CD4-positive, alpha-beta T cell (primary cell): ENCODE data around the gene DCLRE1B. TPM values are rescaled to one million over a fixed set of nuclear protein-coding genes. Genes with fewer than 3 reads are reported as not detected.

Source experiments
- ATAC-seq: fragments of 200-7000 bp; cut with Tn5 transposase; one replicate; pipeline ENCODE4 v1.10.0; 2022; ENCODE audit warnings: mild to moderate bottlenecking; ENCODE audit not compliant: poor library complexity
- CTCF ChIA-PET: fragments of 350-600 bp; sonication (Branson Sonifier 250); formaldehyde crosslinking; loops from one replicate; lab custom pipeline; 2021; ENCODE audit warnings: antibody characterized with exemption, inconsistent platforms; lab: Charles Lee
- POLR2A ChIA-PET: fragments of 350-600 bp; sonication (Branson Sonifier 250); formaldehyde crosslinking; loops from one replicate; lab custom pipeline; 2021; ENCODE audit warnings: antibody characterized with exemption, inconsistent platforms; lab: Charles Lee
- DNase-seq, 14 experiments: peaks; one replicate each; pipeline ENCODE4 v3.0.0-alpha.2; 2013 to 2020; ENCODE audit warnings: mixed read lengths in 2 of 14
- H3K27ac ChIP-seq, 2 donors: one replicate each; pipeline versions ENCODE4 v1.5.1 to v1.7.0; 2013; ENCODE audit warnings: low read length in 2 of 2, low read depth in 1 of 2, mild to moderate bottlenecking in 1 of 2
- H3K27me3 ChIP-seq, 2 experiments: 1 replicate in 1 of 2; 2 replicates in 1 of 2; pipeline versions ENCODE4 v1.6.1 to v1.7.0; 2013; ENCODE audit warnings: low read length in 2 of 2, control low read depth in 1 of 2, mild to moderate bottlenecking in 1 of 2, moderate library complexity in 1 of 2; ENCODE audit not compliant: insufficient read depth in 2 of 2, control insufficient read depth in 1 of 2
- H3K36me3 ChIP-seq: one replicate; pipeline ENCODE4 v1.6.1; 2013; ENCODE audit warnings: low read length, control low read depth; ENCODE audit not compliant: insufficient read depth
- H3K4me1 ChIP-seq: one replicate; pipeline ENCODE4 v1.6.1; 2013; ENCODE audit warnings: low read length, control low read depth; ENCODE audit not compliant: insufficient read depth
- H3K4me3 ChIP-seq: one replicate; pipeline ENCODE4 v1.5.1; 2013; ENCODE audit warnings: mild to moderate bottlenecking, low read length, moderate library complexity
- H3K9me3 ChIP-seq, 2 experiments: 1 replicate in 1 of 2; 2 replicates in 1 of 2; pipeline versions ENCODE4 v1.6.1 to v1.7.0; 2013; ENCODE audit warnings: low read length in 2 of 2, mild to moderate bottlenecking in 2 of 2, control low read depth in 1 of 2, moderate library complexity in 1 of 2; ENCODE audit not compliant: control insufficient read depth in 1 of 2, insufficient read depth in 1 of 2
- H3K27ac Mint-ChIP-seq: one replicate; pipeline ENCODE4 v1.8.0; 2020; ENCODE audit warnings: mixed read lengths
- H3K27me3 Mint-ChIP-seq: one replicate; pipeline ENCODE4 v1.8.0; 2021; ENCODE audit warnings: mixed read lengths
- H3K36me3 Mint-ChIP-seq: one replicate; pipeline ENCODE4 v1.8.0; 2021; ENCODE audit warnings: low read depth, mixed read lengths
- H3K4me1 Mint-ChIP-seq: one replicate; pipeline ENCODE4 v1.8.0; 2021; ENCODE audit warnings: low read depth, mixed read lengths
- H3K4me3 Mint-ChIP-seq: one replicate; pipeline ENCODE4 v1.8.0; 2020; ENCODE audit warnings: mild to moderate bottlenecking, mixed read lengths
- H3K9me3 Mint-ChIP-seq: one replicate; pipeline ENCODE4 v1.8.0; 2020; ENCODE audit warnings: mixed read lengths
- intact Hi-C, 2 experiments: fragments of 100-400 bp; cut with DNase I in 1 of 2; cut with micrococcal nuclease in 1 of 2; formaldehyde crosslinking; loops; one replicate each; pipeline versions ENCODE4 v1.15.1 to v1.9.0; 2023 to 2025; cut with DNase I, micrococcal nuclease
- total RNA-seq, 174 experiments: library from RNA in 2 of 174; stranded (reverse) in 2 of 174; gene quantifications; one replicate each; pipeline ENCODE4 v1.2.3 and lab custom pipeline; 2021 to 2026
- TF ChIP-seq, protein P1 (sequence below): fragments of 200-600 bp; IDR thresholded peaks from one replicate; pipeline ENCODE4 v1.8.0; 2022; ENCODE audit warnings: antibody characterized with exemption, mild to moderate bottlenecking

DCLRE1B gene
- total RNA-seq, 2 experiments from 2014 or later = 6.4 to 6.8 TPM

DNA sequence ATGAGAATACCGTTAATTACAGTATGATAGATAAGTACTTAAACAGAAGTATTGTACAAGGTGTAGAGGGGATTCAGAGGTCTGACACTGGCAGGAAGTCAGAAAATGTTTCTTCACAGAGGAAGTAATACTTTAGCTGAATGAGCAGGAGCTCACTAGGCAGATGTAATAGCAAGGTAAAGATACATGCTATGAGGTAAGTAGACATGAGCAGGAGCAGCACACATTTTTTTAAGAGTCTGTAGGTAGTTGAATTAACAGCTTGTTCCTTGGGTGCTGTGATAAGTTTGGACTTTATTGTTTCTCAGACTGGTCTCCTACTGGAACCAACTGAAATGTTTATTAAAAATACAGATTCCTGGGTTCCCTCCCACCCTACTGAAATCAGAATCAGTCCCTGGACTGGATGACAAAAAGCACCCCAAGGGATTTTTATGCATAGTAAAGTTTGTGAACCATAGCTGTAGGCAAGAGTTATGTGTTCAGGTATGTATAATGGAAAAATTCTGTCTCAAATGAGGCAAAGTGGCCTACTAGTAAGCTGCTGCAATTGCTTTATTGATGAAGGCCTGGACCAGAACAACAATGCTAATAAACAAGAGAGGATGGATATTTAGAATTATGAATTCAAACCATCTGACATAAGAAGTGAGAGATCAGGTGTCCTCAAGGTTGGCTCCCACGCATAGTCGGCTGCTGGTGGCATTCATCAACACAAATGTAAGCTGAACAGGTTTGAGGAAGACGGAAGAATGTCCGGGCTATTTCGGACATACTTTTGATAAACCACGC is 1.4 kb upstream of the DCLRE1B start:
- peaks cover 67% of the 10 kb centered on the region for H3K36me3 Mint-ChIP-seq
- Histone ChIP-seq H3K27me3 (no peaks in the 10 kb centered on the region), H3K36me3 (peaks cover 37% of the 10 kb centered on the region), H3K4me1 (peaks cover 46% of the 10 kb centered on the region), H3K27ac (peak overlapping the region; percentile 86 to 89), H3K4me3 (peak overlapping the region; percentile 96), H3K9me3 (no peaks in the 10 kb centered on the region)
- TF ChIP-seq, protein P1, sequence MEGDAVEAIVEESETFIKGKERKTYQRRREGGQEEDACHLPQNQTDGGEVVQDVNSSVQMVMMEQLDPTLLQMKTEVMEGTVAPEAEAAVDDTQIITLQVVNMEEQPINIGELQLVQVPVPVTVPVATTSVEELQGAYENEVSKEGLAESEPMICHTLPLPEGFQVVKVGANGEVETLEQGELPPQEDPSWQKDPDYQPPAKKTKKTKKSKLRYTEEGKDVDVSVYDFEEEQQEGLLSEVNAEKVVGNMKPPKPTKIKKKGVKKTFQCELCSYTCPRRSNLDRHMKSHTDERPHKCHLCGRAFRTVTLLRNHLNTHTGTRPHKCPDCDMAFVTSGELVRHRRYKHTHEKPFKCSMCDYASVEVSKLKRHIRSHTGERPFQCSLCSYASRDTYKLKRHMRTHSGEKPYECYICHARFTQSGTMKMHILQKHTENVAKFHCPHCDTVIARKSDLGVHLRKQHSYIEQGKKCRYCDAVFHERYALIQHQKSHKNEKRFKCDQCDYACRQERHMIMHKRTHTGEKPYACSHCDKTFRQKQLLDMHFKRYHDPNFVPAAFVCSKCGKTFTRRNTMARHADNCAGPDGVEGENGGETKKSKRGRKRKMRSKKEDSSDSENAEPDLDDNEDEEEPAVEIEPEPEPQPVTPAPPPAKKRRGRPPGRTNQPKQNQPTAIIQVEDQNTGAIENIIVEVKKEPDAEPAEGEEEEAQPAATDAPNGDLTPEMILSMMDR = no peak
- peak overlapping the region; percentile 99 for H3K4me3 Mint-ChIP-seq
- no peaks in the 10 kb centered on the region for H3K9me3 Mint-ChIP-seq
- ATAC-seq = no peak
- H3K27me3 Mint-ChIP-seq = no peaks in the 10 kb centered on the region
- ChIA-PET CTCF (interaction anchor here (0.9 to 6.1 kb wide), 15 partner anchors 18 to 831 kb away, joined by 3 to 60 read pairs (median 4); partner anchors contain the start of genes HIPK1 and LRIG2), POLR2A (interaction anchor here (0.6 to 5.3 kb wide), 28 partner anchors 8 to 1284 kb away, joined by 3 to 256 read pairs (median 6); partner anchors contain the start of genes CAPZA1, CSDE1, HIPK1 and LRIG2)
- intact Hi-C loops = loop anchor here in 1 of 2 experiments (2.0 kb wide), 1 partner anchor 89 kb away; no protein-coding TSS in a partner anchor
- DNase-seq = peak in 3 of 14 experiments; percentile 12 to 40 (median 18)
- peaks cover 59% of the 10 kb centered on the region for H3K4me1 Mint-ChIP-seq
- H3K27ac Mint-ChIP-seq = peak overlapping the region; percentile 98

DNA sequence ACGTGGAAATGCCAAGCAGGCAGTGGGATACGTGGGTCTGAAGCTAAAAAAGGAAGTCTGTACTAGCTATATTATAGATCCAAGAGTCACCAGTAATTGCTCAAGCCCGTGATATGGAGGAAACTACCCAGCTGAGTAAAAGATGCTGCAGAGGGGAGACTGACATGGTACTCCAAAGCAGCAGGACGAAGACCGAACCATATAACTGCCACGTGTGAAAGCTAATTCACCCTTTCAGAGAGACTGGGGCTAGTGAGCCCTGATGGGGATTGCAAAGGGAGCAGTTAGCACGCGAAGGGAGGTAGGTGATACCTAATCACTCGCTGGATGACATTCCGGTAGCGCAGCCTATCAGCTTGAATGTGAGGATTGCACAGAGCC is 843 bp upstream of the DCLRE1B start:
- Mint-ChIP-seq H3K4me1 (peaks cover 56% of the 10 kb centered on the region), H3K9me3 (no peaks in the 10 kb centered on the region), H3K4me3 (peak overlapping the region; percentile 99), H3K36me3 (peaks cover 64% of the 10 kb centered on the region), H3K27ac (peak overlapping the region; percentile 98), H3K27me3 (no peaks in the 10 kb centered on the region)
- peak overlapping the region; percentile 86 to 89 for H3K27ac ChIP-seq
- ATAC-seq (peak; percentile 52), DNase-seq (peak in 2 of 14 experiments; percentile 52 to 53)
- ChIA-PET CTCF (interaction anchor here (0.9 to 6.1 kb wide), 15 partner anchors 18 to 831 kb away, joined by 3 to 60 read pairs (median 4); partner anchors contain the start of genes HIPK1 and LRIG2), POLR2A (interaction anchor here (0.6 to 5.3 kb wide), 28 partner anchors 9 to 1285 kb away, joined by 3 to 256 read pairs (median 6); partner anchors contain the start of genes CAPZA1, CSDE1, HIPK1 and LRIG2)
- peak overlapping the region; percentile 96 for H3K4me3 ChIP-seq
- peaks cover 46% of the 10 kb centered on the region for H3K4me1 ChIP-seq
- H3K36me3 ChIP-seq = peaks cover 37% of the 10 kb centered on the region
- intact Hi-C loops = loop anchor here in 1 of 2 experiments (2.0 kb wide), 1 partner anchor 89 kb away; no protein-coding TSS in a partner anchor
- H3K9me3 ChIP-seq = no peaks in the 10 kb centered on the region
- H3K27me3 ChIP-seq = no peaks in the 10 kb centered on the region
- TF ChIP-seq, protein P1 = no peak

DNA sequence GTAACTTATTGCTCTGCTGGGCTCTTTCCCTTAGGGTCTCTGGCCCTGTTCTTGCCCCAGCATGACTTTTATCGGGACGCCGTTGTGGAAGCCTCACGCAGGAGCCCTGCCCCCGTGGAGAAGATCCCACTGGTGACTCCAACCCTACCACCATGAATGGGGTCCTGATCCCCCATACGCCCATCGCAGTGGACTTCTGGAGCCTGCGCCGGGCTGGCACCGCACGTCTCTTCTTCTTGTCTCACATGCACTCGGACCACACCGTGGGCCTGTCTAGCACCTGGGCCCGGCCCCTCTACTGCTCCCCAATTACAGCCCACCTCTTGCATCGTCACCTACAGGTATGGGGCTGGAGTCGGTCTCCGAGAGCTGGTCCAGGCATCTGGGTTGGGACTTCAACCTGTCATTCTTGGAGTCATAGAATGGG is 322 bp downstream of the DCLRE1B start:
- peaks cover 59% of the 10 kb centered on the region for H3K36me3 Mint-ChIP-seq
- peak overlapping the region; percentile 86 to 89 for H3K27ac ChIP-seq
- DNase-seq (peak in 1 of 14 experiments; percentile 1), ATAC-seq (peak; percentile 0)
- H3K27ac Mint-ChIP-seq = peak overlapping the region; percentile 98
- CTCF ChIA-PET = interaction anchor here (0.5 to 6.1 kb wide), 10 partner anchors 24 to 766 kb away, joined by 3 to 60 read pairs (median 4); partner anchors contain the start of gene HIPK1
- H3K9me3 ChIP-seq = no peaks in the 10 kb centered on the region
- H3K4me1 ChIP-seq = peaks cover 46% of the 10 kb centered on the region
- intact Hi-C loops = loop anchor here (1.0 to 2.0 kb wide), 4 partner anchors 24 to 91 kb away; partner anchors contain the start of genes HIPK1 (in 2 of the 2) and PTPN22 (in 2 of the 2)
- peak overlapping the region; percentile 96 for H3K4me3 ChIP-seq
- POLR2A ChIA-PET = interaction anchor here (0.6 to 5.3 kb wide), 13 partner anchors 13 to 1510 kb away, joined by 3 to 256 read pairs (median 9); partner anchors contain the start of genes CSDE1, HIPK1 and RSBN1
- H3K36me3 ChIP-seq = peaks cover 33% of the 10 kb centered on the region
- peak overlapping the region; percentile 99 for H3K4me3 Mint-ChIP-seq
- H3K4me1 Mint-ChIP-seq = peaks cover 50% of the 10 kb centered on the region
- H3K9me3 Mint-ChIP-seq = no peaks in the 10 kb centered on the region
- TF ChIP-seq, protein P1 = no peak
- H3K27me3 Mint-ChIP-seq = no peaks in the 10 kb centered on the region
- H3K27me3 ChIP-seq = no peaks in the 10 kb centered on the region
